OCI-LY1 (cell line): ENCODE data around the gene ASPRV1.

ENCODE experiments used
- EZH2 ChIP-seq: fragments of 200-600 bp; sonication (generic), shearing (Covaris generic); IDR thresholded peaks from 2 replicates; pipeline ENCODE4 v1.8.0; 2017; ENCODE audit warnings: borderline replicate concordance, mixed run types, mild to moderate bottlenecking, antibody characterized with exemption, low read length, moderate library complexity, mixed read lengths
- TF ChIP-seq, protein P1 (sequence below): fragments of 200-600 bp; sonication (generic), shearing (Covaris generic); IDR thresholded peaks from 2 replicates; pipeline ENCODE4 v1.5.1; 2017; ENCODE audit warnings: mild to moderate bottlenecking, antibody characterized with exemption, low read length, moderate library complexity, mixed read lengths

GRCh38 chr2:69945441-69945840, 16.0 kb downstream of the ASPRV1 start:
- TF ChIP-seq, protein P1, sequence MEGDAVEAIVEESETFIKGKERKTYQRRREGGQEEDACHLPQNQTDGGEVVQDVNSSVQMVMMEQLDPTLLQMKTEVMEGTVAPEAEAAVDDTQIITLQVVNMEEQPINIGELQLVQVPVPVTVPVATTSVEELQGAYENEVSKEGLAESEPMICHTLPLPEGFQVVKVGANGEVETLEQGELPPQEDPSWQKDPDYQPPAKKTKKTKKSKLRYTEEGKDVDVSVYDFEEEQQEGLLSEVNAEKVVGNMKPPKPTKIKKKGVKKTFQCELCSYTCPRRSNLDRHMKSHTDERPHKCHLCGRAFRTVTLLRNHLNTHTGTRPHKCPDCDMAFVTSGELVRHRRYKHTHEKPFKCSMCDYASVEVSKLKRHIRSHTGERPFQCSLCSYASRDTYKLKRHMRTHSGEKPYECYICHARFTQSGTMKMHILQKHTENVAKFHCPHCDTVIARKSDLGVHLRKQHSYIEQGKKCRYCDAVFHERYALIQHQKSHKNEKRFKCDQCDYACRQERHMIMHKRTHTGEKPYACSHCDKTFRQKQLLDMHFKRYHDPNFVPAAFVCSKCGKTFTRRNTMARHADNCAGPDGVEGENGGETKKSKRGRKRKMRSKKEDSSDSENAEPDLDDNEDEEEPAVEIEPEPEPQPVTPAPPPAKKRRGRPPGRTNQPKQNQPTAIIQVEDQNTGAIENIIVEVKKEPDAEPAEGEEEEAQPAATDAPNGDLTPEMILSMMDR: no peak
- no peak for TF ChIP-seq EZH2
